Neural progenitor cell (in vitro differentiated cells): ENCODE results near the gene MAP7.

Source experiments
- CTCF ChIP-seq: fragments of 200-600 bp; sonication (generic); IDR thresholded peaks from 2 replicates; pipeline ENCODE4 v1.5.1; 2017; ENCODE audit warnings: antibody characterized with exemption, mild to moderate bottlenecking
- EZH2 ChIP-seq: fragments of 200-600 bp; sonication (generic); IDR thresholded peaks from 2 replicates; pipeline ENCODE4 v1.6.1; 2017; ENCODE audit warnings: antibody characterized with exemption, mild to moderate bottlenecking, moderate library complexity
- EZH2phosphoT487 ChIP-seq: fragments of 200-600 bp; sonication (generic); IDR thresholded peaks from 2 replicates; pipeline ENCODE4 v1.6.1; 2017; ENCODE audit warnings: antibody characterized with exemption

DNA sequence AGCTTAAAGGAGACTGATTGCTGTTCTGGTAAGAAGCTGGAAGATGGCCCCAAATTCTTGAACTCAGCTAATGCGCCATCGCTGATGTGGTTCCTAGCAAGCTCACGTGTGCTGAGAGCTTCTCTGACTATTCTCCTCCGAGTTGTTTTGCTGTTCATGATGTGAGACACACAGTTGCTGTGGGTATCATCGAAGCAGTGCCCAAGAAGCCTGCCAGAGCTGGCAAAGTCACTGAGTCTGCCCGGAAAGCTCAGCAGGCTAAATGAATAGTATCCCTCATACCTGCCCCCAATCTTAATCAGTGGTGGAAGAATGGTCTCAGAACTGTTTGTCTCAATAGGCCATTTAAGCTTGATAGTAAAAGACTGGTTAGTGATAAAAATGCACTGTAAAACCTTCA lies 232.3 kb downstream of the MAP7 start:
- TF ChIP-seq CTCF = no peak
- TF ChIP-seq EZH2 = no peak
- no peak for TF ChIP-seq EZH2phosphoT487
